GM23338 (cell line): Measurements from ENCODE around the gene TEDC2. TPM values are rescaled to one million over a fixed set of nuclear protein-coding genes. Genes with fewer than 3 reads are reported as not detected.

Experiments
- ATAC-seq: fragments of 200-7000 bp; cut with Tn5 transposase; 3 replicates; pipeline ENCODE4 v1.9.1; 2020
- DNase-seq: peaks from one replicate; pipeline ENCODE4 v3.0.0-alpha.2; 2015; ENCODE audit warnings: low spot score
- H2AFZ ChIP-seq: fragments of 200-600 bp; sonication (generic); 2 replicates; pipeline ENCODE4 v1.8.0; 2016; ENCODE audit warnings: antibody characterized with exemption, mild to moderate bottlenecking, moderate library complexity
- H3F3A ChIP-seq: fragments of 200-600 bp; sonication (generic); replicated peaks from 2 replicates; pipeline ENCODE4 v1.8.0; 2017; ENCODE audit warnings: antibody characterized with exemption, mixed run types, low read depth
- H3K27ac ChIP-seq: fragments of 200-600 bp; sonication (generic); 2 replicates; pipeline ENCODE4 v1.6.1; 2016; ENCODE audit warnings: low read depth
- H3K27me3 ChIP-seq: fragments of 200-600 bp; sonication (generic); 2 replicates; pipeline ENCODE4 v1.8.0; 2016; ENCODE audit warnings: mild to moderate bottlenecking, mixed run types, moderate library complexity; ENCODE audit not compliant: insufficient read depth
- H3K36me3 ChIP-seq: fragments of 200-600 bp; sonication (generic); 2 replicates; pipeline ENCODE4 v1.8.0; 2016; ENCODE audit warnings: mild to moderate bottlenecking; ENCODE audit not compliant: insufficient read depth
- H3K4me1 ChIP-seq: fragments of 200-600 bp; sonication (generic); 2 replicates; pipeline ENCODE4 v1.8.0; 2016; ENCODE audit warnings: mild to moderate bottlenecking, moderate library complexity; ENCODE audit not compliant: insufficient read depth
- H3K4me2 ChIP-seq: fragments of 200-600 bp; sonication (generic); 2 replicates; pipeline ENCODE4 v1.7.1; 2017; ENCODE audit warnings: mixed run types
- H3K4me3 ChIP-seq: fragments of 200-600 bp; sonication (generic); 2 replicates; pipeline ENCODE4 v1.6.1; 2016; ENCODE audit warnings: mixed run types
- H3K79me2 ChIP-seq: fragments of 200-600 bp; sonication (generic); replicated peaks from 2 replicates; pipeline ENCODE4 v1.8.0; 2017; ENCODE audit warnings: mild to moderate bottlenecking; ENCODE audit not compliant: insufficient read depth
- H3K9me2 ChIP-seq: fragments of 200-600 bp; sonication (generic); 2 replicates; pipeline ENCODE4 v1.8.0; 2017; ENCODE audit not compliant: insufficient read depth
- H4K20me1 ChIP-seq: fragments of 200-600 bp; sonication (generic); replicated peaks from 2 replicates; pipeline ENCODE4 v1.8.0; 2017; ENCODE audit warnings: mild to moderate bottlenecking; ENCODE audit not compliant: insufficient read depth
- H3K27ac Mint-ChIP-seq: 2 replicates; pipeline ENCODE4 v1.8.0; 2020; ENCODE audit warnings: inconsistent platforms, mild to moderate bottlenecking, moderate library complexity, mixed read lengths
- H3K27me3 Mint-ChIP-seq: 3 replicates; pipeline ENCODE4 v1.8.0; 2022; ENCODE audit warnings: low read depth, mild to moderate bottlenecking, moderate library complexity, mixed read lengths, inconsistent platforms; ENCODE audit not compliant: insufficient read depth, poor library complexity
- H3K36me3 Mint-ChIP-seq: 3 replicates; pipeline ENCODE4 v1.8.0; 2021; ENCODE audit warnings: low read depth, mild to moderate bottlenecking, inconsistent platforms, moderate library complexity, mixed read lengths
- H3K4me1 Mint-ChIP-seq: 3 replicates; pipeline ENCODE4 v1.8.0; 2020; ENCODE audit warnings: mild to moderate bottlenecking, inconsistent platforms, mixed read lengths
- H3K4me3 Mint-ChIP-seq: 3 replicates; pipeline ENCODE4 v1.8.0; 2021; ENCODE audit warnings: moderate library complexity, mild to moderate bottlenecking, inconsistent platforms, mixed read lengths
- H3K9me3 Mint-ChIP-seq: 3 replicates; pipeline ENCODE4 v1.8.0; 2020; ENCODE audit warnings: moderate library complexity, mild to moderate bottlenecking, inconsistent platforms, mixed read lengths
- EZH2 ChIP-seq: fragments of 200-600 bp; sonication (generic); IDR thresholded peaks from one replicate; pipeline ENCODE4 v1.8.0; 2017; ENCODE audit warnings: antibody characterized with exemption, mild to moderate bottlenecking, low read depth; ENCODE audit not compliant: unreplicated experiment
- JUNB ChIP-seq: IDR thresholded peaks from one replicate; pipeline ENCODE4 v1.6.1; 2016; ENCODE audit warnings: antibody characterized with exemption; ENCODE audit not compliant: unreplicated experiment
- NANOG ChIP-seq: IDR thresholded peaks from 2 replicates; pipeline ENCODE4 v1.6.1; 2016; ENCODE audit warnings: antibody characterized with exemption, borderline replicate concordance
- POLR2AphosphoS5 ChIP-seq: IDR thresholded peaks from 2 replicates; pipeline ENCODE4 v1.6.1; 2016; ENCODE audit warnings: antibody characterized with exemption, low read depth
- polyA plus RNA-seq: library from polyadenylated mRNA; unstranded; fragments of >200 nt; fragmentation: Nextera tagmentation; extraction: Ambion mirVana; gene quantifications from 2 replicates; pipeline ENCODE4 v1.2.1, GENCODE V29; 2016
- total RNA-seq: library from RNA; depleted of rRNA; stranded (reverse); fragments of >200 nt; shearing (Covaris generic); gene quantifications from 2 replicates; pipeline ENCODE4 v1.2.3, GENCODE V29; 2014
- TF ChIP-seq, protein P1 (sequence below): IDR thresholded peaks from one replicate; pipeline ENCODE4 v1.6.1; 2018; ENCODE audit warnings: antibody characterized with exemption; ENCODE audit not compliant: unreplicated experiment
- TF ChIP-seq, protein P2 (sequence below), 2 experiments: fragments of 200-600 bp in 1 of 2; sonication (generic) in 1 of 2; conservative IDR thresholded peaks; 2 replicates each; pipeline versions ENCODE4 v1.5.1 to v1.6.1; 2016 to 2017; ENCODE audit warnings: antibody characterized with exemption in 2 of 2, low read depth in 2 of 2, mild to moderate bottlenecking in 2 of 2, moderate library complexity in 1 of 2

TEDC2 gene
- total and polyA plus RNA-seq, 2 experiments from 2014 or later = 50.6 to 98.9 TPM

DNA sequence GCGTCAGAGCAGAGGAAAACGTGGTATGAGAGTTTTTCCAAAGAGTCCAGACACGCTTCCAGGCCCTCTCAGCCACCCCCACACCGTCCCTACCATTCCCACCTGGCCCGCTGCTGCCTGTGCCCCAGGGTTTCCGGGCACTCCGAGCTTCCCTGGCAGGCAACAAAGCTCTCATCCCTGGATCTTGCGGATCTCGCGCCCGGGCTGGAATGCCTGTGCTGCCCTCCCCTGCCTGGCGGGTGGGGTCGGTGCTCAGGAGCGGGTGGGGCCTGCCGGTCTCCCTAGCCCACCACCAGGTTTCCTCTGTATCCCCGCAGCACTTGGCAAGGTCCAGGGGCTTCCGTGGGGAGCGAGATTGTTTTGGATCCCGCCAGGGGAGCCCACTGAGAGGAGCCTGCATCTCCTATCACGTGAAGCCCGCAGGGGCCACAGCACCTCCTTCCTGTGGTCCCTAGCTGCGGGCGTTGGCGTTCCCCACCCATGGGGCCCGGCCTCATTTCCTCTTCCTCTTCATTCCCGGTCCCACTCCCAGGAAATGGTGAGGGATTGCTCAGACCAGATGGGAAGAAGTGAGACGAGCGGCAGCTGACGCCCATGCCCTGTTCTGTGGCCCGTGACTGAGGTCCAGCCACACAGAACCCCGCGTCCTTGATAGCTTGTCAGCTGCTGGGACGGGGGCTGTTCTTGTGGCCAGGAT, 26.1 kb downstream of the TEDC2 start (continued):
- TF ChIP-seq, protein P1, sequence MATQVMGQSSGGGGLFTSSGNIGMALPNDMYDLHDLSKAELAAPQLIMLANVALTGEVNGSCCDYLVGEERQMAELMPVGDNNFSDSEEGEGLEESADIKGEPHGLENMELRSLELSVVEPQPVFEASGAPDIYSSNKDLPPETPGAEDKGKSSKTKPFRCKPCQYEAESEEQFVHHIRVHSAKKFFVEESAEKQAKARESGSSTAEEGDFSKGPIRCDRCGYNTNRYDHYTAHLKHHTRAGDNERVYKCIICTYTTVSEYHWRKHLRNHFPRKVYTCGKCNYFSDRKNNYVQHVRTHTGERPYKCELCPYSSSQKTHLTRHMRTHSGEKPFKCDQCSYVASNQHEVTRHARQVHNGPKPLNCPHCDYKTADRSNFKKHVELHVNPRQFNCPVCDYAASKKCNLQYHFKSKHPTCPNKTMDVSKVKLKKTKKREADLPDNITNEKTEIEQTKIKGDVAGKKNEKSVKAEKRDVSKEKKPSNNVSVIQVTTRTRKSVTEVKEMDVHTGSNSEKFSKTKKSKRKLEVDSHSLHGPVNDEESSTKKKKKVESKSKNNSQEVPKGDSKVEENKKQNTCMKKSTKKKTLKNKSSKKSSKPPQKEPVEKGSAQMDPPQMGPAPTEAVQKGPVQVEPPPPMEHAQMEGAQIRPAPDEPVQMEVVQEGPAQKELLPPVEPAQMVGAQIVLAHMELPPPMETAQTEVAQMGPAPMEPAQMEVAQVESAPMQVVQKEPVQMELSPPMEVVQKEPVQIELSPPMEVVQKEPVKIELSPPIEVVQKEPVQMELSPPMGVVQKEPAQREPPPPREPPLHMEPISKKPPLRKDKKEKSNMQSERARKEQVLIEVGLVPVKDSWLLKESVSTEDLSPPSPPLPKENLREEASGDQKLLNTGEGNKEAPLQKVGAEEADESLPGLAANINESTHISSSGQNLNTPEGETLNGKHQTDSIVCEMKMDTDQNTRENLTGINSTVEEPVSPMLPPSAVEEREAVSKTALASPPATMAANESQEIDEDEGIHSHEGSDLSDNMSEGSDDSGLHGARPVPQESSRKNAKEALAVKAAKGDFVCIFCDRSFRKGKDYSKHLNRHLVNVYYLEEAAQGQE = no peak
- TF ChIP-seq POLR2AphosphoS5 (no peak), EZH2 (no peak), NANOG (no peak), JUNB (no peak)

DNA sequence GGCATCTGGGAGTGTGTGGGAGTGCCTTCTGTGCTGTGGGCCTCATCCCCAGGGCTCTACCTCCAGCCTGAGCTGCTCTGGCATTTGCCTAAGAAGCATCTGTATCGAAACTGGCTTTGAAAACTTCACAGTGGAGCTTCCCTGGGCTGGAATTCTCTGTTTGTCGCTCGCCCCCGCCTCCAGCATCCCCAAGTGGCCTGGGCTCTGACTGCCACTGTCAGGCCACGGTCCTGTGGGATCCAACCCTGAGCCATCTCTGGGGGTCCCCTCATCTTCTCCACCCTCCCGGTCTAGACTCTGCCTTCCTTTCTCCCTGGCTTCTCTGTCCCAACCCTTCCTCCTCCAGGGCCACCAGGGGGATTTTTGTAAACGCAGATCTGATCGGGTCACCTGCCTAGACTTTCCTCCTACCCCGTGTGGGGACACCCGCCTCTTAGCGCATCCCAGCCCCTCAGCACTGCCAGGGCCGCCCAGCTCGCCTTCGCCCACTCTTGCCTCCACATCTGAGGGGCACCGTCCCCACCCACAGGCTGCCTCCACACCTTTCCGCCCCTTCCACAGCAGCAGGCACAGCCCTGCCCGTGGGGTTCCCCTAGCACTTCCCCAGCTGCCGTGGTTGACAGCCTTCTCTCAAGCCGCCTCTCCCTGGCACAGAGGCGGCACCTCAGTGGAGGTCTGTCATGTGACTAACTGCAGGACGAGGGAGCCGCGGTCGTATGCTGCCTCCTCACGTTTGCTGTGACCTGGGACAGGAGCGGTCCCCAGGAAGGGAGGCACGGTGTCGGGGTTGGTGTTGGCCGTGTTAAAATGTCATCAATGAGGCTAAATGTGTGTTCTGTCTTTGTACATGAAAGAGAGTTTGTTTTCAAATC, 27.0 kb downstream of the TEDC2 start:
- no peaks in the 10 kb centered on the region for H3F3A ChIP-seq
- H3K4me1 ChIP-seq = no peaks in the 10 kb centered on the region
- H4K20me1 ChIP-seq = no peaks in the 10 kb centered on the region; the same call in 1 of the 2 replicates
- H3K27me3 ChIP-seq = no peaks in the 10 kb centered on the region
- H3K27ac Mint-ChIP-seq = peak overlapping the region; percentile 63; the same call in 1 of the 2 replicates
- no peaks in the 10 kb centered on the region for H3K9me2 ChIP-seq
- no peak overlapping the region for H3K4me3 ChIP-seq
- ATAC-seq (peak; percentile 61), DNase-seq (no peak)
- H3K4me3 Mint-ChIP-seq = no peak overlapping the region; the same call in 2 of the 3 replicates
- H3K27ac ChIP-seq = no peak overlapping the region
- peaks cover 20% of the 10 kb centered on the region for H3K4me1 Mint-ChIP-seq
- H3K27me3 Mint-ChIP-seq = peaks cover 18% of the 10 kb centered on the region
- H3K36me3 Mint-ChIP-seq = no peaks in the 10 kb centered on the region; the same call in 1 of the 3 replicates
- no peaks in the 10 kb centered on the region for H3K9me3 Mint-ChIP-seq
- no peaks in the 10 kb centered on the region for H3K36me3 ChIP-seq
- no peak overlapping the region for H3K4me2 ChIP-seq
- 0 out of 2 replicates have a peak, but pooled peaks cover 6% of the 10 kb centered on the region for H3K79me2 ChIP-seq
- H2AFZ ChIP-seq = no peak overlapping the region
- no peak for TF ChIP-seq JUNB
- TF ChIP-seq, protein P2, sequence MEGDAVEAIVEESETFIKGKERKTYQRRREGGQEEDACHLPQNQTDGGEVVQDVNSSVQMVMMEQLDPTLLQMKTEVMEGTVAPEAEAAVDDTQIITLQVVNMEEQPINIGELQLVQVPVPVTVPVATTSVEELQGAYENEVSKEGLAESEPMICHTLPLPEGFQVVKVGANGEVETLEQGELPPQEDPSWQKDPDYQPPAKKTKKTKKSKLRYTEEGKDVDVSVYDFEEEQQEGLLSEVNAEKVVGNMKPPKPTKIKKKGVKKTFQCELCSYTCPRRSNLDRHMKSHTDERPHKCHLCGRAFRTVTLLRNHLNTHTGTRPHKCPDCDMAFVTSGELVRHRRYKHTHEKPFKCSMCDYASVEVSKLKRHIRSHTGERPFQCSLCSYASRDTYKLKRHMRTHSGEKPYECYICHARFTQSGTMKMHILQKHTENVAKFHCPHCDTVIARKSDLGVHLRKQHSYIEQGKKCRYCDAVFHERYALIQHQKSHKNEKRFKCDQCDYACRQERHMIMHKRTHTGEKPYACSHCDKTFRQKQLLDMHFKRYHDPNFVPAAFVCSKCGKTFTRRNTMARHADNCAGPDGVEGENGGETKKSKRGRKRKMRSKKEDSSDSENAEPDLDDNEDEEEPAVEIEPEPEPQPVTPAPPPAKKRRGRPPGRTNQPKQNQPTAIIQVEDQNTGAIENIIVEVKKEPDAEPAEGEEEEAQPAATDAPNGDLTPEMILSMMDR (conservative IDR thresholded peaks at IDR 0.05; ENCODE audit: low read depth in 2 of 2) = peak in 1 of 2 experiments; percentile 32; a peak in 2 of 4 replicates
